HepG2 (cell line): Measurements from ENCODE around the gene ZNF211. TPM values are rescaled to one million over a fixed set of nuclear protein-coding genes. Genes with fewer than 3 reads are reported as not detected.

ENCODE experiments used
- CREBL2 ChIP-seq: sonication (generic); formaldehyde crosslinking; IDR thresholded peaks from 2 replicates; pipeline ENCODE4 v1.8.1; 2023; ENCODE audit warnings: missing genetic modification reagents, mild to moderate bottlenecking, borderline replicate concordance
- CSRNP2 ChIP-seq: sonication (generic); formaldehyde crosslinking; conservative IDR thresholded peaks from 2 replicates; pipeline ENCODE4 v1.8.0; 2022; ENCODE audit warnings: low read depth, missing genetic modification reagents
- FOXK1 ChIP-seq: sonication (generic); formaldehyde crosslinking; IDR thresholded peaks from 2 replicates; pipeline ENCODE4 v1.4.0; 2020; ENCODE audit warnings: low read depth, missing genetic modification reagents, borderline replicate concordance
- GLI4 ChIP-seq: sonication (generic); formaldehyde crosslinking; IDR thresholded peaks from 2 replicates; pipeline ENCODE4 v1.5.1; 2020; ENCODE audit warnings: missing genetic modification reagents, mild to moderate bottlenecking, moderate library complexity, borderline replicate concordance
- HNF4G ChIP-seq, 2 experiments: sonication (generic) in 1 of 2; formaldehyde crosslinking in 1 of 2; IDR thresholded peaks; 2 replicates each; pipeline versions ENCODE4 v1.4.0 to v1.6.1; 2011 to 2020; ENCODE audit warnings: borderline replicate concordance in 2 of 2, low read depth in 2 of 2, mild to moderate bottlenecking in 2 of 2, low read length in 1 of 2, missing genetic modification reagents in 1 of 2, moderate library complexity in 1 of 2
- HOXA5 ChIP-seq: sonication (generic); formaldehyde crosslinking; IDR thresholded peaks from 2 replicates; pipeline ENCODE4 v1.4.0; 2020; ENCODE audit warnings: missing genetic modification reagents
- KDM5A ChIP-seq: fragments of 200-600 bp; sonication (generic); IDR thresholded peaks from 2 replicates; pipeline ENCODE4 v1.7.0; 2018; ENCODE audit warnings: antibody characterized with exemption, mild to moderate bottlenecking, low read length, borderline replicate concordance
- KLF16 ChIP-seq, 2 experiments: sonication (generic) in 1 of 2; formaldehyde crosslinking in 1 of 2; IDR thresholded peaks; 2 replicates each; pipeline versions ENCODE4 v1.6.1 to v1.8.0; 2016 to 2023; ENCODE audit warnings: missing genetic modification reagents in 2 of 2, missing compliant biosample characterization in 1 of 2
- MTA3 ChIP-seq: sonication (generic); formaldehyde crosslinking; IDR thresholded peaks from 2 replicates; pipeline ENCODE4 v1.4.0; 2020; ENCODE audit warnings: missing genetic modification reagents
- NCOA2 ChIP-seq: sonication (generic); formaldehyde crosslinking; IDR thresholded peaks from 2 replicates; pipeline ENCODE4 v1.8.0; 2022; ENCODE audit warnings: inconsistent platforms
- PCBP2 ChIP-seq: fragments of 200-400 bp; formaldehyde crosslinking; optimal IDR thresholded peaks from 2 replicates; pipeline ENCODE3; 2018; ENCODE audit warnings: low read length, low read depth; ENCODE audit not compliant: poor library complexity, severe bottlenecking
- RFX3 ChIP-seq: IDR thresholded peaks from 2 replicates; pipeline ENCODE4 v1.6.1; 2016; ENCODE audit warnings: missing biosample characterization, missing genetic modification reagents
- TBP ChIP-seq: sonication (generic); formaldehyde crosslinking; IDR thresholded peaks from 2 replicates; pipeline ENCODE4 v1.5.0; 2020; ENCODE audit warnings: missing genetic modification reagents
- TEAD2 ChIP-seq: sonication (generic); formaldehyde crosslinking; IDR thresholded peaks from 2 replicates; pipeline ENCODE4 v1.9.0; 2021; ENCODE audit warnings: missing genetic modification reagents
- ZC3H4 ChIP-seq: sonication (generic); formaldehyde crosslinking; IDR thresholded peaks from 2 replicates; pipeline ENCODE4 v1.4.0; 2020; ENCODE audit warnings: missing genetic modification reagents, borderline replicate concordance
- ZFP37 ChIP-seq: sonication (generic); formaldehyde crosslinking; IDR thresholded peaks from 2 replicates; pipeline ENCODE4 v1.4.0; 2020; ENCODE audit warnings: missing genetic modification reagents, borderline replicate concordance
- ZFP90 ChIP-seq: sonication (generic); formaldehyde crosslinking; IDR thresholded peaks from 2 replicates; pipeline ENCODE4 v1.8.0; 2022; ENCODE audit warnings: missing genetic modification reagents, mild to moderate bottlenecking, inconsistent platforms, borderline replicate concordance
- ZNF10 ChIP-seq: sonication (generic); formaldehyde crosslinking; IDR thresholded peaks from 2 replicates; pipeline ENCODE4 v1.4.0; 2020; ENCODE audit warnings: mild to moderate bottlenecking, low read depth, missing genetic modification reagents, borderline replicate concordance
- ZNF143 ChIP-seq: sonication (generic); formaldehyde crosslinking; IDR thresholded peaks from 2 replicates; pipeline ENCODE4 v1.4.0; 2020; ENCODE audit warnings: missing genetic modification reagents
- ZNF441 ChIP-seq: sonication (generic); formaldehyde crosslinking; IDR thresholded peaks from 2 replicates; pipeline ENCODE4 v1.7.0; 2021; ENCODE audit warnings: missing genetic modification reagents, borderline replicate concordance
- ZNF501 ChIP-seq: sonication (generic); formaldehyde crosslinking; IDR thresholded peaks from 2 replicates; pipeline ENCODE4 v1.5.1; 2020; ENCODE audit warnings: mild to moderate bottlenecking, moderate library complexity, missing genetic modification reagents
- ZNF670 ChIP-seq: sonication (generic); formaldehyde crosslinking; IDR thresholded peaks from 2 replicates; pipeline ENCODE4 v1.8.0; 2022; ENCODE audit warnings: mild to moderate bottlenecking, missing genetic modification reagents, borderline replicate concordance
- polyA plus RNA-seq, 8 experiments: library from polyadenylated mRNA; depleted of rRNA in 3 of 8; stranded (reverse) in 7 of 8; unstranded in 1 of 8; fragments of >200 nt; fragmentation: Illumina TruSeq in 4 of 8; extraction: Trizol in 4 of 8; gene quantifications; 2 replicates each; pipeline versions ENCODE4 v1.2.1 to v1.2.3, GENCODE V29; 2011 to 2016; ENCODE audit warnings: low read depth in 4 of 8, missing spikeins in 1 of 8, mixed read lengths in 1 of 8; ENCODE audit not compliant: insufficient read depth in 1 of 8
- total RNA-seq, 5 experiments: library from RNA; depleted of rRNA; stranded (reverse); fragments of >200 nt; fragmentation: Illumina TruSeq; extraction: Trizol; gene quantifications; 2 replicates each; pipeline ENCODE4 v1.2.3, GENCODE V29; 2016; ENCODE audit warnings: low read depth in 1 of 5
- TF ChIP-seq, protein P1 (sequence below): sonication (generic); formaldehyde crosslinking; IDR thresholded peaks from 2 replicates; pipeline ENCODE4 v1.8.0; 2022; ENCODE audit warnings: missing genetic modification reagents, low read depth, mild to moderate bottlenecking, borderline replicate concordance
- TF ChIP-seq, protein P2 (sequence below): sonication (generic); formaldehyde crosslinking; IDR thresholded peaks from 2 replicates; pipeline ENCODE4 v1.9.0; 2021; ENCODE audit warnings: missing genetic modification reagents, borderline replicate concordance

The ZNF211 gene
- total and polyA plus RNA-seq, 2 of the 13 experiments (the other 11 are each of a cell fraction or from before 2014, with no cell fraction given) = 9.9 to 11.2 TPM

- TF ChIP-seq HNF4G (IDR thresholded peaks at IDR 0.05; ENCODE audit: borderline replicate concordance, low read depth, low read length) (no peak), HNF4G (CRISPR knock-in tag; IDR thresholded peaks at IDR 0.05; ENCODE audit: borderline replicate concordance, low read depth) (no peak), MTA3 (CRISPR knock-in tag) (no peak), FOXK1 (CRISPR knock-in tag) (no peak), ZNF143 (CRISPR knock-in tag) (peak; percentile 94), TBP (CRISPR knock-in tag) (no peak), TEAD2 (CRISPR knock-in tag) (0 out of 2 replicates have a peak, but pooled peaks have one; percentile 23), HOXA5 (CRISPR knock-in tag) (0 out of 2 replicates have a peak, but pooled peaks have one; percentile 65), GLI4 (CRISPR knock-in tag) (no peak; the same call in 1 of the 2 replicates), CREBL2 (no peak), ZFP90 (CRISPR knock-in tag) (peak; percentile 82; the same call in 1 of the 2 replicates), PCBP2 (no peak), RFX3 (CRISPR knock-in tag) (no peak), ZNF670 (no peak; the same call in 1 of the 2 replicates), ZNF501 (CRISPR knock-in tag) (peak; percentile 85), ZFP37 (CRISPR knock-in tag) (0 out of 2 replicates have a peak, but pooled peaks have one; percentile 50), NCOA2 (CRISPR knock-in tag) (no peak), CSRNP2 (CRISPR knock-in tag) (no peak), ZNF10 (CRISPR knock-in tag) (no peak), ZC3H4 (CRISPR knock-in tag) (no peak), KDM5A (peak; percentile 72; the same call in 1 of the 2 replicates), KLF16 (CRISPR knock-in tag; IDR thresholded peaks at IDR 0.05) (peak in 1 of 2 experiments; percentile 69; a peak in 1 of 4 replicates), ZNF441 (CRISPR knock-in tag) (no peak)
- TF ChIP-seq, protein P1, sequence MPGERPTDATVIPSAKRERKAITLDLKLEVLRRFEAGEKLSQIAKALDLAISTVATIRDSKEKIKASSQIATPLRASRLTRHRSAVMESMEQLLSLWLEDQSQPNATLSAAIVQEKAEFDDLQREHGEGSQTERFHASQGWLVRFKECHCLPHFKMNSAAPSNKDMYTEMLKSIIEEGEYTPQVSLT (CRISPR knock-in tag) = no peak
- TF ChIP-seq, protein P2, sequence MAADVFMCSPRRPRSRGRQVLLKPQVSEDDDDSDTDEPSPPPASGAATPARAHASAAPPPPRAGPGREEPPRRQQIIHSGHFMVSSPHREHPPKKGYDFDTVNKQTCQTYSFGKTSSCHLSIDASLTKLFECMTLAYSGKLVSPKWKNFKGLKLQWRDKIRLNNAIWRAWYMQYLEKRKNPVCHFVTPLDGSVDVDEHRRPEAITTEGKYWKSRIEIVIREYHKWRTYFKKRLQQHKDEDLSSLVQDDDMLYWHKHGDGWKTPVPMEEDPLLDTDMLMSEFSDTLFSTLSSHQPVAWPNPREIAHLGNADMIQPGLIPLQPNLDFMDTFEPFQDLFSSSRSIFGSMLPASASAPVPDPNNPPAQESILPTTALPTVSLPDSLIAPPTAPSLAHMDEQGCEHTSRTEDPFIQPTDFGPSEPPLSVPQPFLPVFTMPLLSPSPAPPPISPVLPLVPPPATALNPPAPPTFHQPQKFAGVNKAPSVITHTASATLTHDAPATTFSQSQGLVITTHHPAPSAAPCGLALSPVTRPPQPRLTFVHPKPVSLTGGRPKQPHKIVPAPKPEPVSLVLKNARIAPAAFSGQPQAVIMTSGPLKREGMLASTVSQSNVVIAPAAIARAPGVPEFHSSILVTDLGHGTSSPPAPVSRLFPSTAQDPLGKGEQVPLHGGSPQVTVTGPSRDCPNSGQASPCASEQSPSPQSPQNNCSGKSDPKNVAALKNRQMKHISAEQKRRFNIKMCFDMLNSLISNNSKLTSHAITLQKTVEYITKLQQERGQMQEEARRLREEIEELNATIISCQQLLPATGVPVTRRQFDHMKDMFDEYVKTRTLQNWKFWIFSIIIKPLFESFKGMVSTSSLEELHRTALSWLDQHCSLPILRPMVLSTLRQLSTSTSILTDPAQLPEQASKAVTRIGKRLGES (CRISPR knock-in tag) = no peak
Observed at GRCh38 chr19:57613941-57614743, 18.8 kb upstream of the ZNF211 start, which contains the start of gene ZNF134 (continued).
